Middle frontal gyrus (tissue), 1 donor: ENCODE data around the gene VAV3.

Source experiments
- DNase-seq: peaks from one replicate; pipeline ENCODE4 v3.0.0-alpha.2; 2015; ENCODE audit warnings: low spot score; ENCODE audit errors: extremely low spot score

The VAV3 gene

GRCh38 chr1:107840725-107841124 is 124.3 kb downstream of the VAV3 start:
- no peak for DNase-seq

GRCh38 chr1:107838056-107838455 is 126.9 kb downstream of the VAV3 start:
- no peak for DNase-seq

DNA sequence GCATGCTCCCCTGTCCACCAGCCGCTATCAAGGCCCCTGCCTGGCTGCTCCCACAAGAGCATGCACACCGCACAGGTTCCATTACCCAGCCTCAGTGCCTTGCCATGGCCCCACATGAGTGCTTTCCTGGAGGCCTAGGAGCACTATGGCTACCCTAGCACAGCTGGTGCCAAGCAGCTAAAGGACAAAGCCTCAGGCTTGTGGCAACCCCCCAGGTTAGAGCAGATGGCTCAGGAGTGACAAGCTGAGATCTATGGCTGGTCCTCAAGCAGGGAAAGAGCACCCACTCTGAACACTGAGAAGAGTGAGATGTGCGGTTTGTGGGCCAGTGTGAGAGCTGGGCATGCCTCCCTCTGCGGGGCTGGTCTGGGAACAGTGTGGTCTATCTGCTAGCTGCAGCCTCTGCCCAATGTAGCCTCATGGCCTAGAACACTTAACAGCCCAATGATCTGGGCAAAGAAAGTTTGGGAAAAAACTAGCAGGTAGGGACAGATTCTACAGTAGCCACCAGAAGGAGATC is 129.8 kb downstream of the VAV3 start:
- no peak for DNase-seq

- no peak for DNase-seq
These were observed 131.9 kb downstream of the VAV3 start for GRCh38 chr1:107833061-107833460.

GRCh38 chr1:107831921-107832320 is 133.1 kb downstream of the VAV3 start:
- no peak for DNase-seq

GRCh38 chr1:107830526-107830925 is 134.5 kb downstream of the VAV3 start:
- no peak for DNase-seq

- no peak for DNase-seq
These were observed 134.9 kb downstream of the VAV3 start for GRCh38 chr1:107830075-107830474.

DNA sequence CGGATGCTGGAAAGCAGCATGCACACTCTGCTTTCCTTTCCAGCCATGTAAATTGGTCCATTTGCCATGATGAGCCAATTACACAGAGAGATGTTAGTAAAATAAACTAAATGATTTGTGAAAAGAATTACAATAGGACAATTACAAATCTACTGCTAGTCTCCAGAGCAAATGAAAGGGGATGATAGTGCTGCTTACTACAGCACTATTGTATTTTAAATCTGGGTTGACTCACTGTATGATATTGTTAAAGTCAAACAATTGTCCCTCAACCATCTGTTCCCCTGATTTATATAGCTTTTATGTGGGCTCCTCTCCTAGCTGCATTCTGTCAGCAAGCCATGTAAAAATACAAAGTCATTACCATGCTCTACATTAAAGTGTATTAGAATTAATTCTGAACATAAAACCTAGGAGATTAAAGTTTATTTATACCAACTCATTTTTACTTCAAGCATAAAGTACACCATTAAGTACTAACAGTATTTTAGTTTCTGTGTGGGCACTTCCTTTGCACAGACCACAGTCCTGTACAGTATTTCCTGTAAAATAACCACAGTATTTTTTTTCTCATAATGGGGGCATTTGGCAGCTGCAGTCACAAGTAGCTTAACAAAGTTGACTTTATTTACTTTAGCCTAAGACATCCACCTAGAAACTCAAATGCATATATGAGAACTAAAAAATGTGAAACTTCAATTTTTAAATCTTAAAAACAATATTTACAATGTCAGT is 135.8 kb downstream of the VAV3 start:
- no peak for DNase-seq

GRCh38 chr1:107824946-107825345 is 140.0 kb downstream of the VAV3 start:
- DNase-seq, result no peak

- no peak for DNase-seq
These were observed 143.6 kb downstream of the VAV3 start for GRCh38 chr1:107821340-107821739.

DNA sequence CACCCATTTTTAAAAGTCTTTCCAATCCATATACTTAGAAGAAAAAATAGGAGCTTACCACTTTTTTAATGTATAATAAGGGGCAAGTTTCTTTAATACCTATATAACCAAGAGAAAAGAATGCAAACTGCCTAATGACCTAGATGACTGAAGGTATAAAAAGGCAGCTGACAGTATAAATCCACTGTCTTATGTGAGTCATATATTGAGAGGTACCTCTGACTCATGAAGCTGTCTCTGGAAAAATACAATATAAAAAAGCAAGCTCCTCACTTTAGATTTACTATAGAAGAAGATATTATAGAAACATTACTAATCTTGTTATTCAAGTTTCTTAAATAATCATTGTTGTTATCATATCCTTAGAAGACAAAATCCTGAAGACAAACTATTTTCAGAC is 144.2 kb downstream of the VAV3 start:
- no peak for DNase-seq

DNA sequence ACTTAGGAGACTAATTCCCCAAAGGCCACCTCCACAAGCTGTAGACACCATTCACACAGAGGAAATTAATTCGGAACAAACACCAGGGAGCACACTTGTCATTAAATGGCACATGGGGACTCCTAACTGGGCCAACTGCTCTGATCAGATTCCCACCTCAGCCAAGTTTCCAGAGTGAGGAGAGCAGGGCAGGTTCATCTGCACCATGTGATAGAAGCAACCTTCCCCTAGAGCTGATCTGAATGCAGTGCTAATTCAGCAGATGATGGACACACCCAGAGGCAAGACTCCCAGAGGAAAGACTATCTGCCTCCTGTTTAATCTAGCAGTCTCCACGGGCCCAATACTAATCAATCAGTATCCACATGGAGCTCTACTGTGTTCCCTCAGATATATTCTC is 147.0 kb downstream of the VAV3 start:
- DNase-seq, result no peak

GRCh38 chr1:107817206-107817605 is 147.8 kb downstream of the VAV3 start:
- no peak for DNase-seq

DNA sequence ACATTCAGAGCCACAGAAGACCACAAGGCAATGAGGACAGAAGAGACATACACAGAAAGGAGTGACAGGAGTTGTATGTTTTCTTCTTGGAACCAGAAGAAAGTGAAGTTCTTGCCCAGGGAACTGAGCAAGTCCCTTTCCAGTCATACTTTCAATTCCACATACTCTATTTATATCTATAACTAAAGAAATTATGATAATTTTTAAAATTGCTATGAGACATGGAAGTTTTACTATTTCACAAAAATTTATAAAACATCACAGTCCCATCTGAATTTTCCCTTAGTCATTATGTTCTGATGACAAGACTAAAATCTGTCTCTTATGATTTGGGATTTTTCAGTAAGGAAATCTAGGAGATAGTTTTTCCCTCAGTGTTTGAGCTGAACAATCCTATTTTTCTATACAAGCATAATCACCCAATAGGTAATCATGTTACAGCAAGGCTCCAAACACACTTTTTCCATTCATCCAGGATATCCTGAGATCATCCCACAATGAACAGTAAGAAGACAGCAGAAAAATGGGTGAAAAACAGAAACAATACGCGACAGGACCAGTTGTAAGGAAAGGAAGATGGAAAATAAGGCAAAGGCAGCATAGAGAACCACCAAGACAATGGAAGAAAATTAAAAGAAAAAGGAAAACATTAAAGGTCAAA is 154.6 kb downstream of the VAV3 start:
- no peak for DNase-seq

GRCh38 chr1:107807855-107808254 is 157.1 kb downstream of the VAV3 start:
- no peak for DNase-seq

- no peak for DNase-seq
These were observed 157.6 kb downstream of the VAV3 start for GRCh38 chr1:107807405-107807804.

- DNase-seq, result no peak
These were observed 158.1 kb downstream of the VAV3 start for GRCh38 chr1:107806902-107807301.

DNA sequence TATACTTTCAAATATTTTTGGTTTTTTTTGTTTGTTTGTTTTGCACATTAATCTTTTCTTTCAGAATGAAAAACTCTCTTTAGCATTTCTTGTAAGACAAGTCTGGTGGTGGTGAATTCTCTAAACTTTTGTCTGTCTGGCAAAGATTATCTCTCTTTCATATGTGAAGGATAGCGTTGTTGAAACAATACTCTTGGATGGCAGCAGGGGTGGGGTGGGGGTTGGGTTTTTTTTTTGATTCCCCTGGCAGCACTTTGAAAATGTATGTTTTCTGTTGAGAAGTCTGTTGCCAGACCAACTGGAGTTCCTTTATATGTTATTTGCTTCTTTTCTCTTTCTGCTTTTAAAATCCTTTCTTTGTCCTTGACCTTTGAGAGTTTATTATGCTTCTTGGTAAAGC is 160.2 kb downstream of the VAV3 start:
- no peak for DNase-seq

GRCh38 chr1:107804134-107804533 is 160.8 kb downstream of the VAV3 start:
- DNase-seq, result no peak

DNA sequence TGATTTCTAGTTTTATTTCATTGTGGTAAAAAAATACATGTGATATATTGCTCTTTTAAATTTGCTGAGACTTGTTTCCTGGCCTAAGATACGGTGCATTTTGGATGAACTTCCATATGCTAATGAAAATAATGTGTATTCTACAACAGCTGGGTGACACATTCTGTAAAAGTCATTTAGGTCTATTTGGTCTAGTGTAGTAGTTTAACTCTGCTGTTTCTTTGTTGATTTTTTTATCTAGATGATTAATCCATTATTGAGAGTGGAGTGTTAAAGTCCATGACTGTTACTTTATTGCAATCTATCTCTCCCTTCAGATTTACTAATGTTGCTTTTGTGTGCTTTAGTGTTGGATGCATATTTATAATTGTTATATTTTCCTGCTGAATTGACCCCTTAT is 161.4 kb downstream of the VAV3 start:
- DNase-seq, result no peak

DNA sequence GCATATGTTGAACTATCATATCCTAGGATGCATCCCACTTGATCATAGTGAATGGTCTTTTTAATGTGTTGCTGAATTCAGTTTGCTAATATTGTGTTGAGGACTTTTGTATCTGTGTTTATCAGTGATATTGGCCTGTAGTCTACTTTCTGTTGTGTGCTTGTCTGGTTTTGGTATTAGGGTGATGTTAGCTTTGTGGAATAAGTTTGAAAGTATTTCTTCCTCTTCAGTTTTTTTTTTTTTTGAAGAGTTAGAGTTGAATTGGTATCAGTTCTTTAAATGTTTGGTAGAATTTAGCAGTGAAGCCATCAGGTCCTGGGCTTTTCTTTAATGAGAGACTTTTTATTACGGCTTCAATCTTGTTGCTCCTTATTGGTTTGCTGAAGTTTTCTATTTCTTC is 162.3 kb downstream of the VAV3 start:
- no peak for DNase-seq

DNA sequence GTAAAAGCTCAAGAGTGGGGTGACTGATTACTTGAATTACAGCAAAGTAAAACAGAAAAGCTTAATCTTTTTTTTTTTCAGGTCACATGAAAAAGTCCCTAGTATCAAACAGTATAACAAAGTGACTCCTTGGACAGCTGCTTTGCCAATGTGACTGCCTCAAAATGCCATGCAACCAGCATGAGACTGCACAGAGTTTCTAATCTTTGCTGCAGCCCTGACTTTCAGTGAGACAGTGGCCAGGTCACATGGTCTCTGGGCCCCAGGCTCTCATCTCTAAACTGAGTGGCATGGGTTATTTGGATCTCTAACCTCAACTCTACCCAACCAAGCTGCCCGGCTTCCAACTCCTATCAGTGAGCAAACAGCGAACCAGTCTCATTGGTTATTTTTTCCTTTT is 169.0 kb downstream of the VAV3 start:
- DNase-seq, result no peak

DNA sequence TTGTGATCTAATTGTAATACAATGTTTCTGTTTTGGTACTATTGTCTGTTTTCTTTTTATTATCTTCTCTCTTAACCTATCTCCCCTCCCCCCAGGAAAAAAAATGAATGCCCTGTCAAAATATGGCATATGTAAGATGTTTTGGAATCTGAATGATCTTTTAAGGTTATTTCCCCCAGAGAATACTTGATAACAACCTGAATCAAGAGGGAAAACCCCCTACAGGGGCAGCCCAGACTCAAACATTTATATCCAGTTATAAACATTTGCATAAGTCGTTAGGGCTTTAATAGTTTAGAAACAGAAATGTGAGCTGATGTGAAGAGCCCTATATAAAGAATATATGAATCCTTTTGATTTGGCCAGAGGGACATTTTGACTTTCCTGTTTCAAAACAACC is 169.5 kb downstream of the VAV3 start:
- DNase-seq, result no peak
